NCI-H748 treated with DMSO at 0.1 percent for 48 hours (cell line): ENCODE results near the gene TBXAS1.
A peak's percentile ranks its signal among the peaks of the same experiment; 100 is the strongest.

Experiments used
- DNase-seq: peaks from one replicate; lab custom pipeline; 2025; lab: John Stamatoyannopoulos, UW

Gene TBXAS1

GRCh38 chr7:140048989-140049338, 219.9 kb downstream of the TBXAS1 start:
- DNase-seq: no peak

- no peak for DNase-seq
Observed at GRCh38 chr7:140049339-140050024, 220.4 kb downstream of the TBXAS1 start.

- no peak for DNase-seq
Observed at GRCh38 chr7:140050100-140050499, 221.0 kb downstream of the TBXAS1 start.

- DNase-seq: no peak
Observed at GRCh38 chr7:140051820-140052219, 222.8 kb downstream of the TBXAS1 start.

- DNase-seq: no peak
Observed at GRCh38 chr7:140053812-140054539, 224.9 kb downstream of the TBXAS1 start.

GRCh38 chr7:140054751-140055150, 225.7 kb downstream of the TBXAS1 start:
- DNase-seq: no peak

GRCh38 chr7:140055833-140056232, 226.8 kb downstream of the TBXAS1 start:
- DNase-seq: no peak

- DNase-seq: no peak
Observed at GRCh38 chr7:140056431-140057142, 227.5 kb downstream of the TBXAS1 start.

GRCh38 chr7:140057143-140057535, 228.1 kb downstream of the TBXAS1 start:
- DNase-seq: no peak

- DNase-seq: no peak
Observed at GRCh38 chr7:140058517-140058916, 229.5 kb downstream of the TBXAS1 start.

- DNase-seq: no peak
Observed at GRCh38 chr7:140059273-140060242, 230.5 kb downstream of the TBXAS1 start.

GRCh38 chr7:140060243-140060630, 231.2 kb downstream of the TBXAS1 start:
- no peak for DNase-seq

- DNase-seq: no peak
Observed at GRCh38 chr7:140060788-140061606, 231.9 kb downstream of the TBXAS1 start.

- no peak for DNase-seq
Observed at GRCh38 chr7:140061607-140061930, 232.5 kb downstream of the TBXAS1 start.

GRCh38 chr7:140062118-140062527, 233.1 kb downstream of the TBXAS1 start:
- peak; percentile 31 for DNase-seq

- peak; percentile 38 for DNase-seq
Observed at GRCh38 chr7:140062528-140063299, 233.7 kb downstream of the TBXAS1 start, which contains the start of gene PARP12. Gene PARP12, minus strand, starts transcription at chr7:140062951. Its CDS starts 104 bp downstream, at chr7:140062847.

- DNase-seq: no peak
Observed at GRCh38 chr7:140067052-140067451, 238.0 kb downstream of the TBXAS1 start.

GRCh38 chr7:140068033-140068432, 239.0 kb downstream of the TBXAS1 start:
- no peak for DNase-seq

- no peak for DNase-seq
Observed at GRCh38 chr7:140069298-140069949, 240.4 kb downstream of the TBXAS1 start.
